K562 (cell line): ENCODE data around the gene ERF. TPM values are rescaled to one million over a fixed set of nuclear protein-coding genes. Genes with fewer than 3 reads are reported as not detected.
A peak's percentile ranks its signal among the peaks of the same experiment; 100 is the strongest.

Experiments
- HDGF ChIP-seq: fragments of 450-650 bp; IDR thresholded peaks from 2 replicates; pipeline ENCODE4 v1.6.1; 2016
- LARP7 ChIP-seq: fragments of 450-650 bp; IDR thresholded peaks from 2 replicates; pipeline ENCODE4 v1.6.1; 2016
- MXI1 ChIP-seq: IDR thresholded peaks from 2 replicates; pipeline ENCODE4 v1.6.1; 2011; ENCODE audit warnings: low read depth, mild to moderate bottlenecking, improper control_type of control experiment, low read length
- SMARCE1 ChIP-seq: fragments of 450-650 bp; IDR thresholded peaks from 2 replicates; pipeline ENCODE4 v1.7.1; 2016; ENCODE audit warnings: mild to moderate bottlenecking
- XRCC4 ChIP-seq: IDR thresholded peaks from one replicate; pipeline ENCODE4 v1.6.1; 2011; ENCODE audit not compliant: insufficient read depth, insufficient read length; ENCODE audit errors: extremely low read depth
- ZNF174 ChIP-seq: fragments of 250-450 bp; sonication (Bioruptor Pico); IDR thresholded peaks from 2 replicates; pipeline ENCODE4 v1.4.0; 2020; ENCODE audit warnings: mild to moderate bottlenecking
- ZNF384 ChIP-seq: IDR thresholded peaks from 2 replicates; pipeline ENCODE4 v1.6.1; 2012; ENCODE audit warnings: low read depth, low read length, improper control_type of control experiment
- ZNF445 ChIP-seq: fragments of 250-450 bp; sonication (Bioruptor Pico); IDR thresholded peaks from 2 replicates; pipeline ENCODE4 v1.4.0; 2020; ENCODE audit warnings: low read depth, mild to moderate bottlenecking, moderate library complexity
- ZNF695 ChIP-seq: fragments of 450-650 bp; formaldehyde crosslinking; IDR thresholded peaks from 2 replicates; pipeline ENCODE4 v1.4.0; 2020; ENCODE audit warnings: mild to moderate bottlenecking, moderate library complexity
- polyA plus RNA-seq, 8 experiments: library from polyadenylated mRNA; depleted of rRNA in 4 of 8; stranded (reverse) in 5 of 8; unstranded in 3 of 8; fragments of >200 nt; fragmentation: Nextera tagmentation in 2 of 8; fragmentation: Illumina TruSeq in 1 of 8; extraction: Ambion mirVana in 2 of 8; extraction: Trizol in 1 of 8; gene quantifications; 2 replicates each; pipeline versions ENCODE4 v1.2.1 to v1.2.3, GENCODE V29; 2011 to 2014; ENCODE audit warnings: inconsistent platforms in 1 of 8, missing spikeins in 1 of 8
- total RNA-seq, 7 experiments: library from RNA; depleted of rRNA in 6 of 7; stranded (reverse); fragments of >200 nt in 6 of 7; fragmentation: Illumina TruSeq in 2 of 7; extraction: Trizol in 2 of 7; gene quantifications; 2 replicates each; pipeline versions ENCODE4 v1.2.1 to v1.2.3, GENCODE V29; 2011 to 2021; ENCODE audit warnings: low replicate concordance in 1 of 7
- TF ChIP-seq, protein P1 (sequence below): fragments of 450-650 bp; IDR thresholded peaks from 2 replicates; pipeline ENCODE4 v1.6.1; 2016; ENCODE audit warnings: low read depth, mild to moderate bottlenecking, moderate library complexity
- TF ChIP-seq, protein P2 (sequence below): fragments of 250-450 bp; sonication (Bioruptor Pico); IDR thresholded peaks from 2 replicates; pipeline ENCODE4 v1.8.0; 2021; ENCODE audit warnings: moderate library complexity, mild to moderate bottlenecking, inconsistent platforms
- TF ChIP-seq, protein P3 (sequence below), 2 experiments: fragments of 450-650 bp; IDR thresholded peaks; 2 replicates each; pipeline ENCODE4 v1.6.1; 2018; ENCODE audit warnings: mild to moderate bottlenecking in 2 of 2, low read depth in 1 of 2; ENCODE audit not compliant: partially characterized antibody in 2 of 2
- TF ChIP-seq, protein P4 (sequence below): fragments of 450-650 bp; IDR thresholded peaks from 2 replicates; pipeline ENCODE4 v1.6.1; 2016
- TF ChIP-seq, protein P5 (sequence below): sonication (generic); formaldehyde crosslinking; IDR thresholded peaks from 2 replicates; pipeline ENCODE4 v1.8.0; 2023; ENCODE audit warnings: mild to moderate bottlenecking, missing genetic modification reagents
- TF ChIP-seq, protein P6 (sequence below): fragments of 250-450 bp; sonication (Bioruptor Pico); IDR thresholded peaks from 2 replicates; pipeline ENCODE4 v1.5.0; 2021

Gene ERF
- total and polyA plus RNA-seq, 9 of the 15 experiments (the other 6 are each of a cell fraction or from before 2014, with no cell fraction given) = 0.03 to 75.4 (median 27.0) TPM

DNA sequence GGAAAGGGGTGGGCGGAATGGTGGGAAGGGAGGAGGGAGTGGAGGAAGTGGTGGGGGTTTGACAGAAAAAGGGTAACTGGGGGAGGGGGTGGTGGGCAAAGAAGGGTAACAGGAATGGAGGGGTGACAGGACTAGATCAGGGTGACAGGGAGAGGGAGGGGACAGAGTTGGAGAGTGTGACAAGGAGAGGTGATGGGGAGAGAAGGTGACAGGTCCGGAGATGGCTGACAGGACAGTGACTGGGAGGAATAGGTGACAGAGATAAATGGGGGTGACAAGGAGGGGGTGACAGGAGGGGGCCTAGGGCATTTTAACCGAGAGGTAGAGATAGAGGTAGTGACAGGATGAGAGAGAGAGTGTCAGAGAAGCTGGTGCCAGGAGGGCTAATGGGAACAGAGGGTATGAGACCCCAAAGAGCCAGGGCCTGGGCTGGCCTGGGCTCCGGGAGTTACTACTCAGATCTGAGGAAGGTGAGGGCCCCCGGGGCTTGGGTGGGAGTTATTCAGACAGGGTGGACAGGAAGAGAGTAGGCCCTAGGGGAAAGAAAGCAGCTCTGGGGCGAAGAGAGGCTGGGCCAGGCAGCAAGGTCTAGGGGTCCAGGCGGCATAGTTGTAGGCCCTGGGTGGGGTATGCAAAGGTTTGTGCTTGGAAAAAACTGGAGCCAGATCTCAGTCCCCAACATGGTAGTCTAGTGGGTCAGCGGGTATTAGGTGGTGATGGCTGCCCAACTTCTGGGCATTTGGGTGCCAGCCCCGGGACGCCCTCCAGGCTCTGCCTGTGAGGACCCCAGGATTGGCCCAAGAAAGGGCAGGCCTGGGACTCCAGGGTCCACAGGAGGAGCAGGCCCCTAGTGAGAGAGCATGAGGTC, 14.8 kb upstream of the ERF start (continued):
- peak; percentile 45; the same call in 1 of the 2 replicates for TF ChIP-seq SMARCE1
- no peak for TF ChIP-seq ZNF384
- TF ChIP-seq LARP7 = 0 out of 2 replicates have a peak, but pooled peaks have one; percentile 67
- TF ChIP-seq XRCC4 = no peak
- no peak for TF ChIP-seq ZNF174 (CRISPR knock-in tag)
- TF ChIP-seq, protein P1, sequence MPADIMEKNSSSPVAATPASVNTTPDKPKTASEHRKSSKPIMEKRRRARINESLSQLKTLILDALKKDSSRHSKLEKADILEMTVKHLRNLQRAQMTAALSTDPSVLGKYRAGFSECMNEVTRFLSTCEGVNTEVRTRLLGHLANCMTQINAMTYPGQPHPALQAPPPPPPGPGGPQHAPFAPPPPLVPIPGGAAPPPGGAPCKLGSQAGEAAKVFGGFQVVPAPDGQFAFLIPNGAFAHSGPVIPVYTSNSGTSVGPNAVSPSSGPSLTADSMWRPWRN = no peak
- TF ChIP-seq, protein P2, sequence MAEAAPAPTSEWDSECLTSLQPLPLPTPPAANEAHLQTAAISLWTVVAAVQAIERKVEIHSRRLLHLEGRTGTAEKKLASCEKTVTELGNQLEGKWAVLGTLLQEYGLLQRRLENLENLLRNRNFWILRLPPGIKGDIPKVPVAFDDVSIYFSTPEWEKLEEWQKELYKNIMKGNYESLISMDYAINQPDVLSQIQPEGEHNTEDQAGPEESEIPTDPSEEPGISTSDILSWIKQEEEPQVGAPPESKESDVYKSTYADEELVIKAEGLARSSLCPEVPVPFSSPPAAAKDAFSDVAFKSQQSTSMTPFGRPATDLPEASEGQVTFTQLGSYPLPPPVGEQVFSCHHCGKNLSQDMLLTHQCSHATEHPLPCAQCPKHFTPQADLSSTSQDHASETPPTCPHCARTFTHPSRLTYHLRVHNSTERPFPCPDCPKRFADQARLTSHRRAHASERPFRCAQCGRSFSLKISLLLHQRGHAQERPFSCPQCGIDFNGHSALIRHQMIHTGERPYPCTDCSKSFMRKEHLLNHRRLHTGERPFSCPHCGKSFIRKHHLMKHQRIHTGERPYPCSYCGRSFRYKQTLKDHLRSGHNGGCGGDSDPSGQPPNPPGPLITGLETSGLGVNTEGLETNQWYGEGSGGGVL = no peak
- no peak for TF ChIP-seq ZNF445
- TF ChIP-seq HDGF = 0 out of 2 replicates have a peak, but pooled peaks have one; percentile 77
- TF ChIP-seq, protein P3, sequence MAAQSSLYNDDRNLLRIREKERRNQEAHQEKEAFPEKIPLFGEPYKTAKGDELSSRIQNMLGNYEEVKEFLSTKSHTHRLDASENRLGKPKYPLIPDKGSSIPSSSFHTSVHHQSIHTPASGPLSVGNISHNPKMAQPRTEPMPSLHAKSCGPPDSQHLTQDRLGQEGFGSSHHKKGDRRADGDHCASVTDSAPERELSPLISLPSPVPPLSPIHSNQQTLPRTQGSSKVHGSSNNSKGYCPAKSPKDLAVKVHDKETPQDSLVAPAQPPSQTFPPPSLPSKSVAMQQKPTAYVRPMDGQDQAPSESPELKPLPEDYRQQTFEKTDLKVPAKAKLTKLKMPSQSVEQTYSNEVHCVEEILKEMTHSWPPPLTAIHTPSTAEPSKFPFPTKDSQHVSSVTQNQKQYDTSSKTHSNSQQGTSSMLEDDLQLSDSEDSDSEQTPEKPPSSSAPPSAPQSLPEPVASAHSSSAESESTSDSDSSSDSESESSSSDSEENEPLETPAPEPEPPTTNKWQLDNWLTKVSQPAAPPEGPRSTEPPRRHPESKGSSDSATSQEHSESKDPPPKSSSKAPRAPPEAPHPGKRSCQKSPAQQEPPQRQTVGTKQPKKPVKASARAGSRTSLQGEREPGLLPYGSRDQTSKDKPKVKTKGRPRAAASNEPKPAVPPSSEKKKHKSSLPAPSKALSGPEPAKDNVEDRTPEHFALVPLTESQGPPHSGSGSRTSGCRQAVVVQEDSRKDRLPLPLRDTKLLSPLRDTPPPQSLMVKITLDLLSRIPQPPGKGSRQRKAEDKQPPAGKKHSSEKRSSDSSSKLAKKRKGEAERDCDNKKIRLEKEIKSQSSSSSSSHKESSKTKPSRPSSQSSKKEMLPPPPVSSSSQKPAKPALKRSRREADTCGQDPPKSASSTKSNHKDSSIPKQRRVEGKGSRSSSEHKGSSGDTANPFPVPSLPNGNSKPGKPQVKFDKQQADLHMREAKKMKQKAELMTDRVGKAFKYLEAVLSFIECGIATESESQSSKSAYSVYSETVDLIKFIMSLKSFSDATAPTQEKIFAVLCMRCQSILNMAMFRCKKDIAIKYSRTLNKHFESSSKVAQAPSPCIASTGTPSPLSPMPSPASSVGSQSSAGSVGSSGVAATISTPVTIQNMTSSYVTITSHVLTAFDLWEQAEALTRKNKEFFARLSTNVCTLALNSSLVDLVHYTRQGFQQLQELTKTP (IDR thresholded peaks at IDR 0.05; ENCODE audit: low read depth in 1 of 2, partially characterized antibody in 2 of 2) = peak in 1 of 2 experiments; percentile 54
- TF ChIP-seq, protein P4, sequence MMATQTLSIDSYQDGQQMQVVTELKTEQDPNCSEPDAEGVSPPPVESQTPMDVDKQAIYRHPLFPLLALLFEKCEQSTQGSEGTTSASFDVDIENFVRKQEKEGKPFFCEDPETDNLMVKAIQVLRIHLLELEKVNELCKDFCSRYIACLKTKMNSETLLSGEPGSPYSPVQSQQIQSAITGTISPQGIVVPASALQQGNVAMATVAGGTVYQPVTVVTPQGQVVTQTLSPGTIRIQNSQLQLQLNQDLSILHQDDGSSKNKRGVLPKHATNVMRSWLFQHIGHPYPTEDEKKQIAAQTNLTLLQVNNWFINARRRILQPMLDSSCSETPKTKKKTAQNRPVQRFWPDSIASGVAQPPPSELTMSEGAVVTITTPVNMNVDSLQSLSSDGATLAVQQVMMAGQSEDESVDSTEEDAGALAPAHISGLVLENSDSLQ = peak; percentile 73
- TF ChIP-seq MXI1 = no peak
- TF ChIP-seq, protein P5, sequence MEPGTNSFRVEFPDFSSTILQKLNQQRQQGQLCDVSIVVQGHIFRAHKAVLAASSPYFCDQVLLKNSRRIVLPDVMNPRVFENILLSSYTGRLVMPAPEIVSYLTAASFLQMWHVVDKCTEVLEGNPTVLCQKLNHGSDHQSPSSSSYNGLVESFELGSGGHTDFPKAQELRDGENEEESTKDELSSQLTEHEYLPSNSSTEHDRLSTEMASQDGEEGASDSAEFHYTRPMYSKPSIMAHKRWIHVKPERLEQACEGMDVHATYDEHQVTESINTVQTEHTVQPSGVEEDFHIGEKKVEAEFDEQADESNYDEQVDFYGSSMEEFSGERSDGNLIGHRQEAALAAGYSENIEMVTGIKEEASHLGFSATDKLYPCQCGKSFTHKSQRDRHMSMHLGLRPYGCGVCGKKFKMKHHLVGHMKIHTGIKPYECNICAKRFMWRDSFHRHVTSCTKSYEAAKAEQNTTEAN = no peak
- no peak for TF ChIP-seq ZNF695
- TF ChIP-seq, protein P6, sequence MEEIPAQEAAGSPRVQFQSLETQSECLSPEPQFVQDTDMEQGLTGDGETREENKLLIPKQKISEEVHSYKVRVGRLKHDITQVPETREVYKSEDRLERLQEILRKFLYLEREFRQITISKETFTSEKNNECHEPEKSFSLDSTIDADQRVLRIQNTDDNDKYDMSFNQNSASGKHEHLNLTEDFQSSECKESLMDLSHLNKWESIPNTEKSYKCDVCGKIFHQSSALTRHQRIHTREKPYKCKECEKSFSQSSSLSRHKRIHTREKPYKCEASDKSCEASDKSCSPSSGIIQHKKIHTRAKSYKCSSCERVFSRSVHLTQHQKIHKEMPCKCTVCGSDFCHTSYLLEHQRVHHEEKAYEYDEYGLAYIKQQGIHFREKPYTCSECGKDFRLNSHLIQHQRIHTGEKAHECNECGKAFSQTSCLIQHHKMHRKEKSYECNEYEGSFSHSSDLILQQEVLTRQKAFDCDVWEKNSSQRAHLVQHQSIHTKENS (CRISPR knock-in tag) = no peak
